K562 (cell line): ENCODE results near the gene STAT6. TPM values are rescaled to one million over a fixed set of nuclear protein-coding genes. Genes with fewer than 3 reads are reported as not detected.

ENCODE experiments used
- ATF1 ChIP-seq, 2 experiments: fragments of 450-650 bp in 1 of 2; IDR thresholded peaks; 2 replicates each; pipeline ENCODE4 v1.6.1; 2016; ENCODE audit warnings: missing compliant biosample characterization in 1 of 2, missing genetic modification characterization in 1 of 2
- CBFA2T3 ChIP-seq: fragments of 450-650 bp; IDR thresholded peaks from 2 replicates; pipeline ENCODE4 v1.6.1; 2017
- CBX1 ChIP-seq: sonication (generic); IDR thresholded peaks from 2 replicates; pipeline ENCODE4 v1.6.1; 2016; ENCODE audit warnings: antibody characterized with exemption, low read depth, mild to moderate bottlenecking
- ELF1 ChIP-seq: fragments of 200-800 bp; sonication (Bioruptor generic); IDR thresholded peaks from 2 replicates; pipeline ENCODE4 v1.6.1; 2016; ENCODE audit warnings: missing genetic modification characterization, missing compliant biosample characterization
- HEY1 ChIP-seq: fragments of 250-450 bp; sonication (Bioruptor Pico); IDR thresholded peaks from 2 replicates; pipeline ENCODE4 v1.5.0; 2020; ENCODE audit warnings: mild to moderate bottlenecking, moderate library complexity, borderline replicate concordance
- RBM15 ChIP-seq: fragments of 200-400 bp; formaldehyde crosslinking; IDR thresholded peaks from 2 replicates; pipeline ENCODE4 v1.6.1; 2018; ENCODE audit warnings: mild to moderate bottlenecking, low read length, moderate library complexity; ENCODE audit not compliant: insufficient read depth
- SNIP1 ChIP-seq: fragments of 450-650 bp; IDR thresholded peaks from 2 replicates; pipeline ENCODE4 v1.7.1; 2017; ENCODE audit warnings: low read depth, mild to moderate bottlenecking
- TAF7 ChIP-seq: fragments of 450-650 bp; IDR thresholded peaks from 2 replicates; pipeline ENCODE4 v1.6.1; 2016; ENCODE audit warnings: missing genetic modification characterization, missing compliant biosample characterization
- TFAM ChIP-seq: fragments of 250-450 bp; sonication (Bioruptor Pico); conservative IDR thresholded peaks from 2 replicates; pipeline ENCODE4 v1.5.0; 2021; ENCODE audit warnings: mild to moderate bottlenecking, moderate library complexity
- ZFX ChIP-seq: sonication (generic); formaldehyde crosslinking; IDR thresholded peaks from 2 replicates; pipeline ENCODE4 v1.8.0; 2022; ENCODE audit warnings: mild to moderate bottlenecking, missing genetic modification reagents, moderate library complexity
- ZNF143 ChIP-seq: sonication (generic); formaldehyde crosslinking; IDR thresholded peaks from 2 replicates; pipeline ENCODE4 v1.9.0; 2022; ENCODE audit warnings: mild to moderate bottlenecking, missing genetic modification reagents
- ZNF165 ChIP-seq: fragments of 250-450 bp; sonication (Bioruptor Pico); IDR thresholded peaks from 2 replicates; pipeline ENCODE4 v1.4.0; 2020; ENCODE audit warnings: borderline replicate concordance
- polyA plus RNA-seq, 8 experiments: library from polyadenylated mRNA; depleted of rRNA in 4 of 8; stranded (reverse) in 5 of 8; unstranded in 3 of 8; fragments of >200 nt; fragmentation: Nextera tagmentation in 2 of 8; fragmentation: Illumina TruSeq in 1 of 8; extraction: Ambion mirVana in 2 of 8; extraction: Trizol in 1 of 8; gene quantifications; 2 replicates each; pipeline versions ENCODE4 v1.2.1 to v1.2.3, GENCODE V29; 2011 to 2014; ENCODE audit warnings: inconsistent platforms in 1 of 8, missing spikeins in 1 of 8
- total RNA-seq, 7 experiments: library from RNA; depleted of rRNA in 6 of 7; stranded (reverse); fragments of >200 nt in 6 of 7; fragmentation: Illumina TruSeq in 2 of 7; extraction: Trizol in 2 of 7; gene quantifications; 2 replicates each; pipeline versions ENCODE4 v1.2.1 to v1.2.3, GENCODE V29; 2011 to 2021; ENCODE audit warnings: low replicate concordance in 1 of 7
- TF ChIP-seq, protein P1 (sequence below): fragments of 250-450 bp; sonication (Bioruptor Pico); IDR thresholded peaks from 2 replicates; pipeline ENCODE4 v1.8.0; 2021; ENCODE audit warnings: borderline replicate concordance, mild to moderate bottlenecking, moderate library complexity; ENCODE audit not compliant: poor library complexity, severe bottlenecking
- TF ChIP-seq, protein P2 (sequence below): fragments of 450-650 bp; IDR thresholded peaks from 2 replicates; pipeline ENCODE4 v1.7.1; 2018; ENCODE audit warnings: mild to moderate bottlenecking, low read depth; ENCODE audit not compliant: partially characterized antibody
- TF ChIP-seq, protein P3 (sequence below), 3 experiments: fragments of 200-800 bp in 1 of 3; fragments of 250-450 bp in 1 of 3; fragments of 450-650 bp in 1 of 3; sonication (Bioruptor Pico) in 1 of 3; sonication (Bioruptor generic) in 1 of 3; formaldehyde crosslinking in 1 of 3; IDR thresholded peaks; 2 replicates each; pipeline versions ENCODE4 v1.6.1 to v1.8.0; 2016 to 2022; ENCODE audit warnings: mild to moderate bottlenecking in 2 of 3, missing genetic modification characterization in 2 of 3, missing compliant biosample characterization in 1 of 3, moderate library complexity in 1 of 3
- TF ChIP-seq, protein P4 (sequence below): fragments of 450-650 bp; IDR thresholded peaks from 2 replicates; pipeline ENCODE4 v1.6.1; 2016; ENCODE audit warnings: borderline replicate concordance
- TF ChIP-seq, protein P5 (sequence below): sonication (generic); formaldehyde crosslinking; IDR thresholded peaks from 2 replicates; pipeline ENCODE4 v1.5.0; 2020; ENCODE audit warnings: missing genetic modification reagents

STAT6 gene
- total and polyA plus RNA-seq, 9 of the 15 experiments (the other 6 are each of a cell fraction or from before 2014, with no cell fraction given) = 2.4 to 49.5 (median 26.5) TPM

DNA sequence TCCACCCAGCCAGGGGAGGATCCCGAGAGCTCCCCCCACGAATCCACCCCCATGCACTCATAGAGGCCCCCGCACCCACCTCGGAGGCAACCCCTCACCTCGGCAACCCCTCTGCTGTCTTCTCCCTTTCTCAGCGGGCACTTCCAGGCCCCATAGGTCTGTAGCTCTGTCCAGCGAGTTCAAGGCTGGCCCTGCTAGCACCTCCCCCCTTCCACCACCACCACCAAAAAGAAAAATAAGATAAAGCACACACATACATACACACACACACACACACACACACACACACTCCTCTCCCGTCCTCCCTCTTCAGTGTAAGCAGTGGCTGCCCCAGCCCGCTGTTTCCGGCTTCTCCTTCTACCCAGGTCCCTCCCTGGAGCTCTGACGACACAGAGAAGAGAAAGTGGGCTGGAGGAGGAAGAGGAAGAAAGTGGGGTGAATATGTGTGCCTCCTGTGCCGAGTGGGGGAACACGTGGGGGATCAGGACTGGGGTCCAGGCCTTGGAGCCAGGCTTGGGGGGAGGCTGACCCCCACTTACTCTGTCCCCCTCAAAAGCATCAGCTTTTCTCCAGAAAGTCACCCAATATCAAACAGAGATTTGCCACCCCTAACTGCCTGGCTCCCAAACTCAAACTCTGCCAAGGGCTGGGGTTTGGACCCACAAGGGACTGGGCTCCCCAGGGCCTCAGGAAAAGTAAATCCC lies at the start of gene STAT6 (continued):
- TF ChIP-seq ZNF165 = no peak
- TF ChIP-seq, protein P1, sequence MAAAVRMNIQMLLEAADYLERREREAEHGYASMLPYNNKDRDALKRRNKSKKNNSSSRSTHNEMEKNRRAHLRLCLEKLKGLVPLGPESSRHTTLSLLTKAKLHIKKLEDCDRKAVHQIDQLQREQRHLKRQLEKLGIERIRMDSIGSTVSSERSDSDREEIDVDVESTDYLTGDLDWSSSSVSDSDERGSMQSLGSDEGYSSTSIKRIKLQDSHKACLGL = no peak
- TF ChIP-seq, protein P2, sequence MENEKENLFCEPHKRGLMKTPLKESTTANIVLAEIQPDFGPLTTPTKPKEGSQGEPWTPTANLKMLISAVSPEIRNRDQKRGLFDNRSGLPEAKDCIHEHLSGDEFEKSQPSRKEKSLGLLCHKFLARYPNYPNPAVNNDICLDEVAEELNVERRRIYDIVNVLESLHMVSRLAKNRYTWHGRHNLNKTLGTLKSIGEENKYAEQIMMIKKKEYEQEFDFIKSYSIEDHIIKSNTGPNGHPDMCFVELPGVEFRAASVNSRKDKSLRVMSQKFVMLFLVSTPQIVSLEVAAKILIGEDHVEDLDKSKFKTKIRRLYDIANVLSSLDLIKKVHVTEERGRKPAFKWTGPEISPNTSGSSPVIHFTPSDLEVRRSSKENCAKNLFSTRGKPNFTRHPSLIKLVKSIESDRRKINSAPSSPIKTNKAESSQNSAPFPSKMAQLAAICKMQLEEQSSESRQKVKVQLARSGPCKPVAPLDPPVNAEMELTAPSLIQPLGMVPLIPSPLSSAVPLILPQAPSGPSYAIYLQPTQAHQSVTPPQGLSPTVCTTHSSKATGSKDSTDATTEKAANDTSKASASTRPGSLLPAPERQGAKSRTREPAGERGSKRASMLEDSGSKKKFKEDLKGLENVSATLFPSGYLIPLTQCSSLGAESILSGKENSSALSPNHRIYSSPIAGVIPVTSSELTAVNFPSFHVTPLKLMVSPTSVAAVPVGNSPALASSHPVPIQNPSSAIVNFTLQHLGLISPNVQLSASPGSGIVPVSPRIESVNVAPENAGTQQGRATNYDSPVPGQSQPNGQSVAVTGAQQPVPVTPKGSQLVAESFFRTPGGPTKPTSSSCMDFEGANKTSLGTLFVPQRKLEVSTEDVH = peak; percentile 44
- TF ChIP-seq, protein P3, sequence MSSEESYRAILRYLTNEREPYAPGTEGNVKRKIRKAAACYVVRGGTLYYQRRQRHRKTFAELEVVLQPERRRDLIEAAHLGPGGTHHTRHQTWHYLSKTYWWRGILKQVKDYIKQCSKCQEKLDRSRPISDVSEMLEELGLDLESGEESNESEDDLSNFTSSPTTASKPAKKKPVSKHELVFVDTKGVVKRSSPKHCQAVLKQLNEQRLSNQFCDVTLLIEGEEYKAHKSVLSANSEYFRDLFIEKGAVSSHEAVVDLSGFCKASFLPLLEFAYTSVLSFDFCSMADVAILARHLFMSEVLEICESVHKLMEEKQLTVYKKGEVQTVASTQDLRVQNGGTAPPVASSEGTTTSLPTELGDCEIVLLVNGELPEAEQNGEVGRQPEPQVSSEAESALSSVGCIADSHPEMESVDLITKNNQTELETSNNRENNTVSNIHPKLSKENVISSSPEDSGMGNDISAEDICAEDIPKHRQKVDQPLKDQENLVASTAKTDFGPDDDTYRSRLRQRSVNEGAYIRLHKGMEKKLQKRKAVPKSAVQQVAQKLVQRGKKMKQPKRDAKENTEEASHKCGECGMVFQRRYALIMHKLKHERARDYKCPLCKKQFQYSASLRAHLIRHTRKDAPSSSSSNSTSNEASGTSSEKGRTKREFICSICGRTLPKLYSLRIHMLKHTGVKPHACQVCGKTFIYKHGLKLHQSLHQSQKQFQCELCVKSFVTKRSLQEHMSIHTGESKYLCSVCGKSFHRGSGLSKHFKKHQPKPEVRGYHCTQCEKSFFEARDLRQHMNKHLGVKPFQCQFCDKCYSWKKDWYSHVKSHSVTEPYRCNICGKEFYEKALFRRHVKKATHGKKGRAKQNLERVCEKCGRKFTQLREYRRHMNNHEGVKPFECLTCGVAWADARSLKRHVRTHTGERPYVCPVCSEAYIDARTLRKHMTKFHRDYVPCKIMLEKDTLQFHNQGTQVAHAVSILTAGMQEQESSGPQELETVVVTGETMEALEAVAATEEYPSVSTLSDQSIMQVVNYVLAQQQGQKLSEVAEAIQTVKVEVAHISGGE (CRISPR knock-in tag; IDR thresholded peaks at IDR 0.05) = 0 out of 6 replicates have a peak, but pooled peaks of 1 of the 3 experiments have one; percentile 10
- peak; percentile 59 for TF ChIP-seq ZFX (CRISPR knock-in tag)
- 0 out of 2 replicates have a peak, but pooled peaks have one; percentile 45 for TF ChIP-seq SNIP1
- TF ChIP-seq TFAM (CRISPR knock-in tag) = no peak
- TF ChIP-seq ATF1 (CRISPR knock-in tag; IDR thresholded peaks at IDR 0.05) = no peak
- TF ChIP-seq ATF1 (tag; IDR thresholded peaks at IDR 0.05) = no peak
- peak; percentile 42 for TF ChIP-seq CBFA2T3
- no peak for TF ChIP-seq HEY1 (CRISPR knock-in tag)
- TF ChIP-seq ZNF143 (CRISPR knock-in tag) = 0 out of 2 replicates have a peak, but pooled peaks have one; percentile 22
- TF ChIP-seq, protein P4, sequence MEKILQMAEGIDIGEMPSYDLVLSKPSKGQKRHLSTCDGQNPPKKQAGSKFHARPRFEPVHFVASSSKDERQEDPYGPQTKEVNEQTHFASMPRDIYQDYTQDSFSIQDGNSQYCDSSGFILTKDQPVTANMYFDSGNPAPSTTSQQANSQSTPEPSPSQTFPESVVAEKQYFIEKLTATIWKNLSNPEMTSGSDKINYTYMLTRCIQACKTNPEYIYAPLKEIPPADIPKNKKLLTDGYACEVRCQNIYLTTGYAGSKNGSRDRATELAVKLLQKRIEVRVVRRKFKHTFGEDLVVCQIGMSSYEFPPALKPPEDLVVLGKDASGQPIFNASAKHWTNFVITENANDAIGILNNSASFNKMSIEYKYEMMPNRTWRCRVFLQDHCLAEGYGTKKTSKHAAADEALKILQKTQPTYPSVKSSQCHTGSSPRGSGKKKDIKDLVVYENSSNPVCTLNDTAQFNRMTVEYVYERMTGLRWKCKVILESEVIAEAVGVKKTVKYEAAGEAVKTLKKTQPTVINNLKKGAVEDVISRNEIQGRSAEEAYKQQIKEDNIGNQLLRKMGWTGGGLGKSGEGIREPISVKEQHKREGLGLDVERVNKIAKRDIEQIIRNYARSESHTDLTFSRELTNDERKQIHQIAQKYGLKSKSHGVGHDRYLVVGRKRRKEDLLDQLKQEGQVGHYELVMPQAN = peak; percentile 69; the same call in 1 of the 2 replicates
- no peak for TF ChIP-seq RBM15
- peak; percentile 69 for TF ChIP-seq TAF7 (tag)
- peak; percentile 57 for TF ChIP-seq ELF1
- 0 out of 2 replicates have a peak, but pooled peaks have one; percentile 26 for TF ChIP-seq CBX1
- TF ChIP-seq, protein P5, sequence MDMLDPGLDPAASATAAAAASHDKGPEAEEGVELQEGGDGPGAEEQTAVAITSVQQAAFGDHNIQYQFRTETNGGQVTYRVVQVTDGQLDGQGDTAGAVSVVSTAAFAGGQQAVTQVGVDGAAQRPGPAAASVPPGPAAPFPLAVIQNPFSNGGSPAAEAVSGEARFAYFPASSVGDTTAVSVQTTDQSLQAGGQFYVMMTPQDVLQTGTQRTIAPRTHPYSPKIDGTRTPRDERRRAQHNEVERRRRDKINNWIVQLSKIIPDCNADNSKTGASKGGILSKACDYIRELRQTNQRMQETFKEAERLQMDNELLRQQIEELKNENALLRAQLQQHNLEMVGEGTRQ (CRISPR knock-in tag) = no peak
